ENCODE measurements around the gene UGT1A8.

DNA sequence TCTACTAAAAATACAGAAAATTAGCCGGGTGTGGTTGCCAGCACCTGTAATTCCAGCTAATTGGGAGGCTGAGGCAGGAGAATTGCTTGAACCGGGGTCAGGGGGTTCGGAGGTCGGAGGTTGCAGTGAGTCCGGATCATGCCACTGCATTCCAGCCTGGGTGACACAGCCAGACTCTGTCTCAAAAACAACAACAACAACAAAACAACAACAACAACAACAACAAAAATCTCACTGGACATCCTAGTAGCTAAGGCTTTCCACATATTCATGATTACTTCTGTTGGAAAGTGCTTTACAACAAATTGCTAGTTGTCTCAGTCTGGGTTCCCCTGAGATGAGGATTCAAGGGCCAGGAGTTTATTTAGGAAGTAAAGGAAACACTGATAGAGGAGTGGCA lies 156.4 kb downstream of the UGT1A8 start:
- TF ChIP-seq FOXK2 (IDR thresholded peaks at IDR 0.05) (no peak), TARDBP (IDR thresholded peaks at IDR 0.05) (no peak), FOXM1 (IDR thresholded peaks at IDR 0.05; ENCODE audit: borderline replicate concordance) (no peak), NFRKB (IDR thresholded peaks at IDR 0.05) (no peak), ZNF384 (IDR thresholded peaks at IDR 0.05) (no peak), BHLHE40 (IDR thresholded peaks at IDR 0.05; ENCODE audit: borderline replicate concordance) (no peak), SUZ12 (IDR thresholded peaks at IDR 0.05) (no peak), HDGF (IDR thresholded peaks at IDR 0.05; ENCODE audit: borderline replicate concordance) (no peak), FOXA1 (IDR thresholded peaks at IDR 0.05) (no peak)
- TF ChIP-seq, protein P1, sequence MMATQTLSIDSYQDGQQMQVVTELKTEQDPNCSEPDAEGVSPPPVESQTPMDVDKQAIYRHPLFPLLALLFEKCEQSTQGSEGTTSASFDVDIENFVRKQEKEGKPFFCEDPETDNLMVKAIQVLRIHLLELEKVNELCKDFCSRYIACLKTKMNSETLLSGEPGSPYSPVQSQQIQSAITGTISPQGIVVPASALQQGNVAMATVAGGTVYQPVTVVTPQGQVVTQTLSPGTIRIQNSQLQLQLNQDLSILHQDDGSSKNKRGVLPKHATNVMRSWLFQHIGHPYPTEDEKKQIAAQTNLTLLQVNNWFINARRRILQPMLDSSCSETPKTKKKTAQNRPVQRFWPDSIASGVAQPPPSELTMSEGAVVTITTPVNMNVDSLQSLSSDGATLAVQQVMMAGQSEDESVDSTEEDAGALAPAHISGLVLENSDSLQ (IDR thresholded peaks at IDR 0.05), result no peak
